GM21529 (cell line): ENCODE results near the gene ZNF273.
A peak's percentile ranks its signal among the peaks of the same experiment; 100 is the strongest.
"Not testable (repeated sequence)": the region's sequence is repeated elsewhere in the genome, so short reads cannot be mapped to it uniquely, and the experiment has no call there.

ENCODE experiments used
- ATAC-seq: cut with Tn5 transposase; IDR thresholded peaks from one replicate; pipeline ENCODE4 v1.9.1; 2021; ENCODE audit not compliant: unreplicated experiment

The ZNF273 gene

DNA sequence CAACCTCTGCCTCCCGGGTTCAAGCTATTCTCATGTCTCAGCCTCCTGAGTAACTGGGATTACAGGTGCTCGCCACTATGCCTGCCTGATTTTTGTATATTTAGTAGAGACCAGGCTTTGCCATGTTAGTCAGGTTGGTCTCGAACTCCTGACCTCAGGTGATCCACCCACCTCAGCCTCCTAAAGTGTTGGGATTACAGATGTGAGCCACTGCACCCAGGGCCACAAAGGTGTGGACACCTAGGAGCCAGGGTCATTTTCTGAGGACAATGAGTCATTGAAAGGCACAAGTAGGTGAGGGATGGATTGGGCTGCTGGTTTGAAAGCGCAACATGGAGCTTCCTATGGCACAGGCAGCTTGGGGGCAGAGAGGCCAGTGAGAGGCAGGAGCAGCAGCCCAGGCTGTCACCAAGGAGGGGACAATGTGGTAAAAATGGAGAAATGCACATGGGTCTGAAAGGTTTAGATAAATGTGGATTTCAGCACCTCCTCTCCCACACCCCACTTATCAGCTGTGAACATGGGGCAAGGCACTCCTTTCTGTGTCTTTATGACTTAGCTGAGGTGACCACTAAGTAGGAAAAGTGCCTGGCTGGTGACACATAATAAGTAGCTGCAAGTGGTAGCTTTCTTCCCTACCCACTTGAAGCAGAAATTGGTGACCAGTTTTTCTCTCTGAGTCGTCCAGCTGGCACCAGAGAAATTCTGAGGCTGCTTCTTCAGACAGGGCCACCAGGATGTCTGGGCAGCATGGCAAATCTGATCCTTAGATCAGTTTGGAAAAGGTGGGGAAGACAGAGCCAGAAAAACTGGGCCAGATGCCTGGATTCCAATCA is 41.8 kb downstream of the ZNF273 start:
- not testable (repeated sequence) for ATAC-seq

DNA sequence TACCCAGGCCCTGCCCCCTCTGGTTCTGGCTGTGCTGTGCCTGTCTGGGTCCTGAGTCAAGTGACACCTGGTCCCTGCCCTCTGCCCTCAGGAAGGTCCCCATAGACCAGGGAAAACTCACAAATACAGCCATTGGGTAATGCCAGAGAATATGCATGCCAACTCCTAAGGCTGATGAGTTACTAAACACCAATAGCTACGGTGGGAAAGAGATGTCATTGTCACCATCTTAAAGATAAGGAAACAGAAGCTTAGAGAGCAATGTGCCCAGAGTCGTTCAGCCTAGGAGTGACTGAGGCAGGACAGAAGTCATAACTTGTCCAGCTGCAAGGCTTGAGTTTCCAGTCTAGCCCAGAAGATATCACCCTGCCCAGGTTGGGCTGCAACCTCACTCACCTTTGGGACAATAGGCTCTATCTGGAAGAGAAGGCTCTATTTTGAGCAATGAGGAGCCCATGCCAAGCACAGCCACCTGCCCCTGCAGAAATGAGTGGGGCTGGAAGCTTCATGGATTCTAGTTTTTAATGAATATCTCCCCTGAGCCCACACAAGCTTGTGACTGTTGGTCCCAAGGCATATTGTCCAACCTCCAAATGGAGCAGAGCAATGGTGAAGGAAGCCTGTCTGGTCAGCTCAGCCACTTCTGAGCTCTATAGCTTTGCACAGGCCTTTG is 42.6 kb downstream of the ZNF273 start:
- ATAC-seq, result no peak

DNA sequence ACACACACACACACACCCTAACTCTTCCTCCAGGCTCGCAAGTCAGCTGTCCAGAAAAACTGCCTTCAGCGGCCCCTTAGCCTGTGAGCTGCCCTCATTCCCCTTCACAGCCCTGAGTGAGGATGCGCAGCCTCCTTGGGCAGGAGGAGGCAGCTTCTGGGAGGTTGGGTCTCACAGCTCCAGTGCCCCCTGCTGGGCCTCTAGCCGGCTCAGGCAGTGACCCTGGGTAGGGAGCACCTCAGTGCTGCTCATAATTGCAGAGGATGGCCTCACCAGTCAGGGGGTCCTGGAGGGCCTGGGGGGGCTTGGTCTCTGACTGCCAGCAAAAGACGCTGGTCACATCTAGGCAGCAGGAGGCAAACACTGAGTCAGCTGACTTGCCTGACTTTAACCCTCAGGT is 43.7 kb downstream of the ZNF273 start:
- ATAC-seq, result no peak

DNA sequence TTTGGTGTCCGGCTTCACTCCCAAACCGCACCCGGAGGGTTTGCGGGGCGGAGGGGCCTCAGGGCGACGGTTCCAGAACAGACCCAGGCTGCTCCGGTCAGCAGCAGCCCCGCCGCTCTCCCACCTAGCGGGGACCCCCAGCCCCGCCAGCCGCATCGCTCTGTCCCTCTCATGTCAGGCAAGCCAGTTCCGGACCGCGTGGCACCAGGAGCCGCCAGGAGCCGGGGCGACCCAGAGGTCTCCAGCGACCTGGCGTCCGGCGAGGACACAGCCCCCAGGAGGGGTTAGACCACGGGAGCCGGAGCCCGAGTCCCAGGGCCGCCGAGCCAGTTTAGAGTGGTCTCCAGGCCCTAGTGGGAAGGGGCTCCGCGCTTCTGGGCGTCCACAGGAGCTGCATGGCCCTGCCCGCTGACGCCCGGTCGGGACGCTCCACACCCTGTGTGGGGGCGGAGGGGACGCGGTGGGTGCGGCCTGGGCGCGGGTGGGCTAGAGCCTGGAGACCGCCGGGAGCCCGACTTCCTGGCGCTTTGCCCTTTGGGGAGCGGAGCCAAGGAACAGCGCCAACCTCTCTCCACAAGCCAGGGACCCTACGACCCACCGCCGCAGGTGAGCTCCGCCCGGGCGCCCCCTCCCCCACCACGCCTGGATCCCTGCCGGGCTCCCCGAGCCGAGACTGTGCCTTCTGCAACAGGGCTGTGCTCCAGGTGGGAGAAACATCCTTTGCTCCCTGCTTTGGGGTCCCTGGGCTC is 44.4 kb downstream of the ZNF273 start:
- no peak for ATAC-seq

DNA sequence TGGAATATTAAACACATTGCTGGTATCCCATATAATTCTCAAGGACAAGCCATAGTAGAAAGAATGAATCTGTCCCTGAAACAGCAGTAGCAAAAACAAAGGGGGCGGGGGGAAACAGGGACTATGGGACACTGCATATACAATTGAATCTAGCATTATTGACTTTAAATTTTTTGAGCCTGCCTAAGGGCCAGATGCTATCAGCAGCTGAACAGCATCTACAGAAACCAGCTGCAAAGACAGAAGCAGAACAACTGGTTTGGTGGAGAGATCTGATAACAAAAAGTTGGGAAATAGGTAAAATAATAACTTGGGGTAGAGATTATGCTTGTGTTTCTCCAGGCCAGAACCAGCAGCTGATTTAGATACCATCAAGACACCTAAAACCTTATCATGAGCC is 45.7 kb downstream of the ZNF273 start:
- not testable (repeated sequence) for ATAC-seq

DNA sequence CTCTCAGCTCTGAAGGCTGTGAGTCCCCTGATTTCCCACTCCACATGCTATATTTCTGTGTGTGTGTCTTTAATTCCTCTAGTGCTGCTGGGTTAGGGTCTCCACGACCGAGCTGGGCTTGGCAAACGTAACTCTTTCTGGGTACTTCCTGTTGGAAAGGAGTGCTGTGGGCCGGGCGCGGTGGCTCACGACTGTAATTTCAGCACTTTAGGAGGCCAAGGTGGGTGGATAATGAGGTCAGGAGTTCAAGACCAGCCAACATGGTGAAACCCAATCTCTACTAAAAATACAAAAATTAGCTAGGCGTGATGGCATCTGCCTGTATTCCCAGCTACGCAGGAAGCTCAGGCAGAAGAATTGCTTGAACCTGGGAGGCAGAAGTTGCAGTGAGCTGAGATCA is 47.6 kb downstream of the ZNF273 start:
- ATAC-seq, result not testable (repeated sequence)

DNA sequence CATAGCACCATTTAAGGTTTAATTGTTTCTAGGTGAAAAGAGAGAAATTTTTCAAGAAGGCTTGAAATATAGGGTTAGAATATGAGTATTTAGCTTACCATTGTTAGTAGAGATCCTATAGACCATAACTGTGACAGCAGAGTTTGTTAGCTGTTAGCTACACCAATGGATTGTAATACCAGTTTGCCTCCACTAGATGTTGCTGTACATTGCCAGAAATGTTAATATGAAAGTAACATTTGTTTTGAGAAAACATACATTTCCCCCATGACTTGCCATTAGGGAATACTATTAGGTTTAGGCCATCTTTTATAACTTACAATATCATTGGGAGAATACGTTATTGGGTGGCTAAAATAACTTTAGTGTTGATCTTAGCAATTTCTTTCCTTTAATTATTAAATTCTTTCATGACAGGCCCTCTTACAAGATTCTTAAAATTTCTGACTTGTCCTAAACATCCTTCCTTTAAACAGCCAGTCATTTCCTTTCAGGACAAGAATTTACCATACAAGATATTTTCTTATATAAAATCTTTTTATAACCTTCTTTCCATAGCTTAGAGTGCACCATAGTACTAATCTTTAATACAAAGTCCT is 48.3 kb downstream of the ZNF273 start:
- ATAC-seq, result peak; percentile 79

DNA sequence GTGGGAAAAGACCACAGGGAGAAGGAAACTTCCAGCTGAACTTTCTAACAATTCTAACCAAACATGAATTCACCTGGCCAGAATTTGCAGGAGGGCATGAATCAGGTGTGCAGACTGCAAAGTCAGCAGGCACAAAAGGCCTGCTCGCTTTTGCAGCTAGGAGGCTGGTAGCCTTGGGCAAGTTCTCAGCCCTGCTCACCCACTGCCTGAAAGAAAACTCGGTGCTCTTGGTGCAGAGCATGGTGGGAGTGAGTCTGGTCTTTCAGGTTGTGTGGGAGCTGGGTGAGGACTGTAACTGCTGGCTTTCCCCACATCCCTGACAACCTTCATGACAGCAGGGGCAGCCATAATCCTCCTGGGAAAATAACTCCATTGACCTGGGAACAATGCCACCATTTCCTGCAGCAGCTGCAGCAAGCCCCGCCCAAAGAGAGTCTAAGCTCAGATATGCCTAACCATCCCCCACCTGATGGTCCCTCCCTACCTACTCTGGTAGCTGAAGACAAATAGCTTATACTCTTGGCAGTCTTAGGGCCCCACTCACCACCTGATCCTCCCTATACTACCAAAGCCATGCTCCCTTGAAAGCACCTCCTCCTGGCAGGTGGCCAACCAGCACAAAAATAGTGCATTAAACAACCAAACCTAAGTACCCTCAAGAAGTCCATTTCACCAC is 56.1 kb downstream of the ZNF273 start:
- no peak for ATAC-seq

DNA sequence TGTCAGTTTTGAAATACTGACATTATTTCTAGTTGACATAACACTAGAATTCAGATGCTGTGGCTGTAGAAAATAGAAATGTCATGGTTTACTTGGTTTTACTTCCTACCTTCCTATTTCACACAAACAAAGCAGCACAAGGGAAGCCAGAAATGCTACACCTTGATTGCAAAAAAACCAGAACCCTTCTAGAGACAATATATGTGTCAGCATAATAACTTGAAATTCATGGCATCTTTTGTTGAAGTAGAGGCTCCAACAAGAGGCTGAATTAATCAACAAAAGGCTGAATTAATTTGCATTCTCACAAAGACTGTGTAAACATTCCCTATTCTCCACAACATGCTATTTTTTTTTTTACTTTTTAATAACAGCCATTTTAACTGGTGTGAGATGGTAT is 62.5 kb downstream of the ZNF273 start:
- no peak for ATAC-seq

DNA sequence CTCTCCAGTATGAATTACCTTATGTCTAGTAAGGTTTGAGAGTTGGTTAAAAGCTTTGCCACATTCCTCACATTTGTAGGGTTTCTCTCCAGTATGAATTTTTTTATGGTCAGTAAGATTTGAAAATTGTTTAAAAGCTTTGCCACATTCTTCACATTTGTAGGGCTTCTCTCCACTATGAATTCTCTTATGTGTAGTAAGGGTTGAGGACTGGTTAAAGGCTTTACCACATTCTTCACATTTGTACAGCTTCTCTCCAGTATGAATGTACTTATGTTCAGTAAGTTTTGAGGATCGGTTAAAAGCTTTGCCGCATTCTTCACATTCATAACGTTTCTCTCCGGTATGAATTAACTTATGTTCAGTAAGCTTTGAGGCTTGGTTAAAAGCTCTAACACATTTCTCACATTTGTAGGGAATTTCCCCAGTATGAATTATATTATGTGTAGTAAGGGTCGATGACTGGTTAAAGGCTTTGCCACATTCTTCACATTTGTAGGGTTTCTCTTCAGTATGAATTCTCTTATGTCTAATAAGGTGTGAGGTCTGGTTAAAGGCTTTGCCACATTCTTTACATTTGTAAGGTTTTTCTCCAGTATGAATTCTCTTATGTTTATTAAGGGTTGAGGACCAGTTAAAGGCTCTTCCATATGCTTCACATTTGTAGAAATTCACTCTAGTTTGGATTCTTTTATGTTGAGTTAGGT is 75.6 kb downstream of the ZNF273 start:
- no peak for ATAC-seq
